ENCODE results near the gene CTNNA3.

Gene CTNNA3

DNA sequence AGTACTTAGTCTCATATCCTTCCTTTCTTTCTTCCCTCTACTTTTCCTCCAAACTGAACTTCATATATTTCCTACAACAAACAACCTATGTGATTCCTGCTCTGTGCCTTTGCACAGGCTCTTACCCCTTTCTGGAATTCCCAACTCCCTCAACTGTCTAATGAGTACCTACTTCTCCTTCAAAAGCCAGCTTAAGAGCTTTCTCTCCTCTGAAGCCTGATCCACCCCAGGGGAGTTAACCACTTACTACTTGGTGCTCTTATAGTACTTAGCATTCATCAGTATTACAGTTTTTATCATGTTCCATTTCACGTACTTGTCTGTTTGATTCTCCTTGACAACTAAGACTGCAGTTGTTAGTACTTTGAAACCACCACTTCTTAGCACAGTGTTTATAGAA lies 524.0 kb downstream of the CTNNA3 start:
- DNase-seq (ENCODE audit: low read depth) = no peak
- TF ChIP-seq, protein P1, sequence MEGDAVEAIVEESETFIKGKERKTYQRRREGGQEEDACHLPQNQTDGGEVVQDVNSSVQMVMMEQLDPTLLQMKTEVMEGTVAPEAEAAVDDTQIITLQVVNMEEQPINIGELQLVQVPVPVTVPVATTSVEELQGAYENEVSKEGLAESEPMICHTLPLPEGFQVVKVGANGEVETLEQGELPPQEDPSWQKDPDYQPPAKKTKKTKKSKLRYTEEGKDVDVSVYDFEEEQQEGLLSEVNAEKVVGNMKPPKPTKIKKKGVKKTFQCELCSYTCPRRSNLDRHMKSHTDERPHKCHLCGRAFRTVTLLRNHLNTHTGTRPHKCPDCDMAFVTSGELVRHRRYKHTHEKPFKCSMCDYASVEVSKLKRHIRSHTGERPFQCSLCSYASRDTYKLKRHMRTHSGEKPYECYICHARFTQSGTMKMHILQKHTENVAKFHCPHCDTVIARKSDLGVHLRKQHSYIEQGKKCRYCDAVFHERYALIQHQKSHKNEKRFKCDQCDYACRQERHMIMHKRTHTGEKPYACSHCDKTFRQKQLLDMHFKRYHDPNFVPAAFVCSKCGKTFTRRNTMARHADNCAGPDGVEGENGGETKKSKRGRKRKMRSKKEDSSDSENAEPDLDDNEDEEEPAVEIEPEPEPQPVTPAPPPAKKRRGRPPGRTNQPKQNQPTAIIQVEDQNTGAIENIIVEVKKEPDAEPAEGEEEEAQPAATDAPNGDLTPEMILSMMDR (IDR thresholded peaks at IDR 0.05; ENCODE audit: insufficient read depth, low read depth, low read length, missing control alignments) = no peak
- no peak overlapping the region for H3K4me3 ChIP-seq (ENCODE audit: low read length)

DNA sequence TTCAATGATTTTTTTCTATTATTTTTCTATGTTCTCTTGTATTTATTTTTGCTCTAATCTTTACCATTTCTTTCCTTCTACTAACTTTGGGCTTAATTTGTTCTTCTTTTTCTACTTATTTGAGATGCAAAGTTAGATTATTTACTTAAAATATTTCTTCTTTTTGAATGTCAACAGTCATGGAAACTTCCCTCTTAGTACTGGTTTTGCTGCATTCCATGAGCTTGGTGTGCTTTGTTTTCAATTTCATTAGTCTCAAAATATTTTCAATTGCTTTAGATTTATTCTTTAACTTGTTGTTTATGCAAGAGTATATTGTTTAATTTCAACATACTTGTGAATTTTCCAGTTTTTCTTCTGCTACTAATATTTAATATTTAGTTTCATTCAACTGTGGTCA lies 539.8 kb downstream of the CTNNA3 start:
- TF ChIP-seq, protein P1 (IDR thresholded peaks at IDR 0.05; ENCODE audit: insufficient read depth, low read depth, low read length, missing control alignments) = no peak
- DNase-seq (ENCODE audit: low read depth) = peak; percentile 0

DNA sequence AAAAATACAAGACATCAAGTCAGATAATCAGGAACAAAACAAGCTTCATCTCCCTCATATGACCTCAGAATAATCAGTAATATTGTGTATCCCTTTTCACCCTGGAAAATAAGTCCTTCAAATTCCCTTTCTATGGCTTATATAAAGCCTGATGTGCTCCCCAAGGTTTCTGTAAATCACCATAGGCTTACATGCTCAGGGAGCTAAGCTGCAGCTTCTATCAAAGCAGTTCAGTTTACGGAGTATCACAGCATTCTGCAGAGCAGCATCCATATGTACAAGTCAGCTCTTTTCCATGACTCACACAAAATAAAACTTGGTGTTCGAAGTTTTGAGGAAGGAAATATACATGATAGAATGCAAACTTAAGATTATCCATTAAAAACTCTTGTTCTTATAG lies 544.5 kb downstream of the CTNNA3 start:
- DNase-seq (ENCODE audit: low read depth) = no peak
- no peak overlapping the region for H3K4me3 ChIP-seq (ENCODE audit: low read length)
- TF ChIP-seq, protein P1 (IDR thresholded peaks at IDR 0.05; ENCODE audit: insufficient read depth, low read depth, low read length, missing control alignments) = no peak

More for the DNA sequence above, 539.8 kb downstream of the CTNNA3 start:
- H3K4me3 ChIP-seq (ENCODE audit: low read length) = no peak overlapping the region

DNA sequence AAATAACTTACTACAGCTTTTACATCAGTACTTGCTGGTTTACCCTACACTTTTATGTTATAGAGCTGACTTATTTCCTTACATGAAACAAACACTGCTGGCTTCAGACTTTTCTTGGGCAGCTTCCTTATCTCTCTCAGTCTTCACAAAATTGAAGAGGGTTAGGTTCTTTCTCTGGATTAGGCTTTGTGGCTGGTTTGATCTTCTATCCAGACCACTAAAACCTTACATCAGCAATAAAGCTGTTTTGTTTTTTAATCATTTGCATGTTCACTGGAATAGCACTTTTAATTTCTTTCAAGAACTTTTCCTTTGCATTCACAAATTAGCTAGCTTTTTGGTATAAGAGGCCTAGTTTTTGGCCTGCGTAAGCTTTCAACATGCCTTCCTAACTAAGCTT lies 551.5 kb downstream of the CTNNA3 start:
- no peak for DNase-seq (ENCODE audit: low read depth)
- TF ChIP-seq, protein P1 (IDR thresholded peaks at IDR 0.05; ENCODE audit: insufficient read depth, low read depth, low read length, missing control alignments) = no peak
- H3K4me3 ChIP-seq (ENCODE audit: low read length) = no peak overlapping the region

DNA sequence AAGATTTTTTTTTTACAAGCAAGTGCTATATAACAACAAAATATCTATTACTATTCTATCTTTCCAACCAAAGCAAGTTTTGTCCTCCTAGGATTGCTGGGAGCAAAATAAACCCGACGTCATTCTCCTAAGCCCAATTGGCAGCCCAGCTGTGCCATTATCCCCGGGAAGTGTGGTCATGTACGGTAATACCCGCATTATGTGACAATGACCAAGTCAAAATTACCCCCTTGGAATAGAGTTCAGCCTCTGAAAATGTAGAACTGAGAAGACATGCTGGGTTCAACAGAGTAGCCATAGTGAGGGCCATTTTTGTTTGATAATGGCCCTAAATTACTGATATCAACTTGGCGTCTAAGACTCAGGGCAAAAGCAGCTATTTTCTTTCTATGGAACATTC lies 554.7 kb downstream of the CTNNA3 start:
- H3K4me3 ChIP-seq (ENCODE audit: low read length) = no peak overlapping the region
- TF ChIP-seq, protein P1 (IDR thresholded peaks at IDR 0.05; ENCODE audit: insufficient read depth, low read depth, low read length, missing control alignments) = no peak
- no peak for DNase-seq (ENCODE audit: low read depth)

DNA sequence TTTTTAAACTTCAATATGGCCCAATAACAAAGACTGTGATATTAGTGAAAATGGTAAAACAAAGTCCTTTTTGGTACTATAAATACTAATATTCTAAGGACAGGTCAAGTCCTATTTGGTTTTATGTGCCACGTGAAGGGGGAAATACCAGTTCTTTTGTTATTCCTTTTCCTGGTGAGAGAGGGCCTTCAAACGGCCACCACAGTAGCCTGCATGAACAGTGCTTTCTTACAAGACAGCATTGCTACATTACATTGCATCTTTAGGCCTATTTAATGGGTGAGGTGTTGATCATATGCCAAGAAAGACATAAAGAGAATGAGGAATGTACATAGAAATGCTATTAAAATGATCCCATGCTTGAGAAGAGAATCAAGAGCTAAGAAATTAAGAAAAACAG lies 555.4 kb downstream of the CTNNA3 start:
- no peak overlapping the region for H3K4me3 ChIP-seq (ENCODE audit: low read length)
- TF ChIP-seq, protein P1 (IDR thresholded peaks at IDR 0.05; ENCODE audit: insufficient read depth, low read depth, low read length, missing control alignments) = no peak
- DNase-seq (ENCODE audit: low read depth) = no peak

DNA sequence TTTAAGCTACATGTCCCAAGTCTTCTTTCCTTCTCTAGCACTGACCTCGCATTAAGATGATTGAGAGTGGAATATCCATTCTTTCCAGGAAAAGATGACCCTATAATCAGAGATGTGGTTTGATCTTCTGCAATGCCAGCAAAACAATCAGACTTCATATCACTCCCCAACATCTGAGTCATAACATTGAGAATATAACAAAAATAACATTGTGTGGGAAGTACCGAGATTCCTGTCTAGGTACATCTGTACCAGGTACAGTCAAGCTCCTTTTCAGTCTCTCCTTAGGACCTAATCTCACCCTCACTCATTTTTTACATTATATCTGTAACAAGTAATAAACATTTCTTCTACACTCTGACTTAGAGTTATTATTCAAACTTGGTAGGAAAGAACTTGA lies 568.6 kb downstream of the CTNNA3 start:
- DNase-seq (ENCODE audit: low read depth) = no peak
- H3K4me3 ChIP-seq (ENCODE audit: low read length) = no peak overlapping the region
- TF ChIP-seq, protein P1 (IDR thresholded peaks at IDR 0.05; ENCODE audit: insufficient read depth, low read depth, low read length, missing control alignments) = no peak

Data from epithelial cell of esophagus (primary cell).